HepG2 (cell line): ENCODE results near the gene REEP6. TPM values are rescaled to one million over a fixed set of nuclear protein-coding genes. Genes with fewer than 3 reads are reported as not detected.

Source experiments
- ARID2 ChIP-seq: sonication (generic); formaldehyde crosslinking; IDR thresholded peaks from 2 replicates; pipeline ENCODE4 v1.8.1; 2022; ENCODE audit warnings: mild to moderate bottlenecking, missing genetic modification reagents, borderline replicate concordance
- CBX5 ChIP-seq: sonication (generic); formaldehyde crosslinking; IDR thresholded peaks from 2 replicates; pipeline ENCODE4 v1.4.0; 2020; ENCODE audit warnings: missing genetic modification reagents, borderline replicate concordance
- GLI4 ChIP-seq: sonication (generic); formaldehyde crosslinking; IDR thresholded peaks from 2 replicates; pipeline ENCODE4 v1.5.1; 2020; ENCODE audit warnings: missing genetic modification reagents, mild to moderate bottlenecking, moderate library complexity, borderline replicate concordance
- MLLT10 ChIP-seq: sonication (generic); formaldehyde crosslinking; IDR thresholded peaks from 2 replicates; pipeline ENCODE4 v1.4.0; 2020; ENCODE audit warnings: missing genetic modification reagents
- MTA1 ChIP-seq: sonication (generic); formaldehyde crosslinking; IDR thresholded peaks from 2 replicates; pipeline ENCODE4 v1.4.0; 2020; ENCODE audit warnings: missing genetic modification reagents, mild to moderate bottlenecking, borderline replicate concordance
- NCOR1 ChIP-seq: fragments of 200-600 bp; sonication (generic); IDR thresholded peaks from 2 replicates; pipeline ENCODE4 v1.7.0; 2017; ENCODE audit warnings: antibody characterized with exemption, low read length, borderline replicate concordance
- NFKBIZ ChIP-seq: IDR thresholded peaks from 2 replicates; pipeline ENCODE4 v1.6.1; 2018; ENCODE audit warnings: missing genetic modification reagents, missing compliant biosample characterization
- POLR2G ChIP-seq: fragments of 200-400 bp; formaldehyde crosslinking; IDR thresholded peaks from 2 replicates; pipeline ENCODE4 v1.6.1; 2018; ENCODE audit warnings: mild to moderate bottlenecking, low read depth, low read length, moderate library complexity
- PRDM4 ChIP-seq: sonication (generic); formaldehyde crosslinking; IDR thresholded peaks from 2 replicates; pipeline ENCODE4 v1.9.0; 2021; ENCODE audit warnings: missing genetic modification reagents, borderline replicate concordance
- PTBP1 ChIP-seq: fragments of 200-400 bp; formaldehyde crosslinking; IDR thresholded peaks from 2 replicates; pipeline ENCODE4 v1.6.1; 2018; ENCODE audit warnings: low read length, low read depth; ENCODE audit not compliant: poor library complexity, severe bottlenecking
- SETDB1 ChIP-seq: sonication (generic); formaldehyde crosslinking; IDR thresholded peaks from 2 replicates; pipeline ENCODE4 v1.5.1; 2020; ENCODE audit warnings: missing genetic modification reagents, mild to moderate bottlenecking, borderline replicate concordance
- TERF1 ChIP-seq: sonication (generic); formaldehyde crosslinking; IDR thresholded peaks from 2 replicates; pipeline ENCODE4 v1.8.0; 2022; ENCODE audit warnings: mild to moderate bottlenecking, missing genetic modification reagents, moderate library complexity
- TGIF2 ChIP-seq: IDR thresholded peaks from 2 replicates; pipeline ENCODE4 v1.6.1; 2016; ENCODE audit warnings: control low read depth, missing compliant biosample characterization
- U2AF1 ChIP-seq: fragments of 200-400 bp; formaldehyde crosslinking; optimal IDR thresholded peaks from 2 replicates; pipeline ENCODE3; 2017; ENCODE audit warnings: mild to moderate bottlenecking, low read depth, low read length
- ZNF3 ChIP-seq: IDR thresholded peaks from 2 replicates; pipeline ENCODE4 v1.7.0; 2017; ENCODE audit warnings: inconsistent platforms
- ZNF329 ChIP-seq: sonication (generic); formaldehyde crosslinking; IDR thresholded peaks from 2 replicates; pipeline ENCODE4 v1.9.0; 2021; ENCODE audit warnings: low read depth, mild to moderate bottlenecking, missing genetic modification reagents
- ZNF496 ChIP-seq: sonication (generic); formaldehyde crosslinking; IDR thresholded peaks from 2 replicates; pipeline ENCODE4 v1.8.1; 2023; ENCODE audit warnings: mild to moderate bottlenecking, moderate library complexity, missing genetic modification reagents; ENCODE audit not compliant: insufficient replicate concordance
- ZNF512 ChIP-seq: sonication (generic); formaldehyde crosslinking; IDR thresholded peaks from 2 replicates; pipeline ENCODE4 v1.4.0; 2020; ENCODE audit warnings: mild to moderate bottlenecking, missing genetic modification reagents
- ZNF589 ChIP-seq: sonication (generic); formaldehyde crosslinking; conservative IDR thresholded peaks from 2 replicates; pipeline ENCODE4 v1.8.0; 2022; ENCODE audit warnings: mild to moderate bottlenecking, moderate library complexity, missing genetic modification reagents
- ZNF713 ChIP-seq: sonication (generic); formaldehyde crosslinking; IDR thresholded peaks from 2 replicates; pipeline ENCODE4 v1.4.0; 2020; ENCODE audit warnings: mild to moderate bottlenecking, missing genetic modification reagents
- ZNF792 ChIP-seq: IDR thresholded peaks from 2 replicates; pipeline ENCODE4 v1.6.1; 2016
- ZXDC ChIP-seq: sonication (generic); formaldehyde crosslinking; IDR thresholded peaks from 2 replicates; pipeline ENCODE4 v1.5.0; 2020; ENCODE audit warnings: mild to moderate bottlenecking, missing genetic modification reagents
- polyA plus RNA-seq, 8 experiments: library from polyadenylated mRNA; depleted of rRNA in 3 of 8; stranded (reverse) in 7 of 8; unstranded in 1 of 8; fragments of >200 nt; fragmentation: Illumina TruSeq in 4 of 8; extraction: Trizol in 4 of 8; gene quantifications; 2 replicates each; pipeline versions ENCODE4 v1.2.1 to v1.2.3, GENCODE V29; 2011 to 2016; ENCODE audit warnings: low read depth in 4 of 8, missing spikeins in 1 of 8, mixed read lengths in 1 of 8; ENCODE audit not compliant: insufficient read depth in 1 of 8
- total RNA-seq, 5 experiments: library from RNA; depleted of rRNA; stranded (reverse); fragments of >200 nt; fragmentation: Illumina TruSeq; extraction: Trizol; gene quantifications; 2 replicates each; pipeline ENCODE4 v1.2.3, GENCODE V29; 2016; ENCODE audit warnings: low read depth in 1 of 5

REEP6 gene
- total and polyA plus RNA-seq, 2 of the 13 experiments (the other 11 are each of a cell fraction or from before 2014, with no cell fraction given) = 10.0 to 28.8 TPM

GRCh38 chr19:1489463-1490310, 1.3 kb upstream of the REEP6 start (continued):
- TF ChIP-seq ZXDC (CRISPR knock-in tag) (no peak), GLI4 (CRISPR knock-in tag) (0 out of 2 replicates have a peak, but pooled peaks have one; percentile 27), MLLT10 (CRISPR knock-in tag) (no peak), POLR2G (peak; percentile 63), ZNF589 (CRISPR knock-in tag) (no peak), NCOR1 (no peak), TERF1 (no peak), ZNF713 (CRISPR knock-in tag) (0 out of 2 replicates have a peak, but pooled peaks have one; percentile 64), ZNF792 (CRISPR knock-in tag) (no peak), ZNF3 (CRISPR knock-in tag) (no peak), ZNF512 (no peak), CBX5 (CRISPR knock-in tag) (no peak), ZNF496 (no peak), PTBP1 (no peak), SETDB1 (CRISPR knock-in tag) (no peak), ZNF329 (no peak), NFKBIZ (no peak), U2AF1 (no peak), ARID2 (CRISPR knock-in tag) (no peak), MTA1 (CRISPR knock-in tag) (no peak), TGIF2 (no peak), PRDM4 (CRISPR knock-in tag) (no peak)
